Neural cell (in vitro differentiated cells): ENCODE measurements around the gene TNS3.

Experiments
- EP300 ChIP-seq: fragments of 450-650 bp; conservative IDR thresholded peaks from 2 replicates; pipeline ENCODE4 v1.6.1; 2014; ENCODE audit warnings: antibody characterized with exemption, mild to moderate bottlenecking, moderate library complexity; ENCODE audit not compliant: poor library complexity, severe bottlenecking
- EZH2 ChIP-seq: fragments of 200-600, 300-800 bp; shearing (Covaris generic), sonication (generic); IDR thresholded peaks from 2 replicates; pipeline ENCODE4 v1.6.1; 2014; ENCODE audit warnings: antibody characterized with exemption, low read length, borderline replicate concordance, mild to moderate bottlenecking; ENCODE audit not compliant: insufficient read depth, poor library complexity, severe bottlenecking
- TAF1 ChIP-seq: IDR thresholded peaks from 2 replicates; pipeline ENCODE4 v1.6.1; 2012; ENCODE audit warnings: low read depth
- TF ChIP-seq, protein P1 (sequence below): fragments of 450-650 bp; IDR thresholded peaks from 2 replicates; pipeline ENCODE4 v1.5.1; 2014; ENCODE audit warnings: antibody characterized with exemption, mild to moderate bottlenecking, moderate library complexity; ENCODE audit not compliant: poor library complexity, severe bottlenecking

DNA sequence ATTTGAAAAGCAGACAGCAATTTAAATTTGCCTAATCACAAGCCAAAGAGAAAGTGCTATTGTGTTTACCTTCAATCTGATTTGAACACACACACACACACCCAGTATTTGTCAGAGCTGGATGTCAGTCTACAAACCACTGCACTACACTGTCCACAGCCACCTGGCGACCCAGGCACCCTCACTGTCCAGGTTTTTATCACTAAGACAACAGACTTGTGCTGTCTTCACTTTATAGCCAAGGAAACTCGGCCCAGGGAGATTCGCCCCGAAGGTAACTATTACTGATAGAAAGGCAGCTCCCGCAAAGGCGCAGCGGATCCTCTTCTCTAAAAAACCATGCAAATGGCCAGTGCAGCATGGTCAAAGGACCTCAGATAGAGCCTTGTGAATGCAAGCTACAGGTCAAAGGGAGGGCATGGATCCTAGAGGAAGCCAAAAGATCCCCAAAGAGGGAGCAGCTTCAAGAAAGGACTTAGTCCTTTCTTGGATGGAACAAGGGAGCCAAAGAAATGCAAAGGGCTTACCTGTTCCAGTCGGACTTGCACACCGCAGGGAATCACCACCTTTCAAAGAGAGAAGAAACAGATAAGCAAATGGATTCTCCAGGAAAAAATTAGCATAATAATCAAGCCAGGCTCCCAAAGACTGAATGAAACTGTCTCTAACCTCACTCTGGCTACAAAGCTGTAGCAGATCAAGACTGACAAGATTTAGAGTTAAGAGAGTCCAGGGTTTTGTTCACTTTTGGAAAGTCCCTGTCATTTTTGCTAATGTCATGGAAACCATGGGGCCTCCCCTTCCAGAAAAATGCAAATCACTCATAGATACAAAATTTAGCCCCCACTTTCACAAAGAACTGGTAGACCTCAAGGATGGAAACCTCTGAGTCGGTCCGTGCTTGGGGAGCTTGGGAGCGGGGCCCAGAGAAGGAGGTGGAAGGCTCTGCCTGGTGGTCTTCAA is 101.1 kb downstream of the TNS3 start:
- TF ChIP-seq EZH2 (no peak), EP300 (no peak), TAF1 (no peak)
- TF ChIP-seq, protein P1, sequence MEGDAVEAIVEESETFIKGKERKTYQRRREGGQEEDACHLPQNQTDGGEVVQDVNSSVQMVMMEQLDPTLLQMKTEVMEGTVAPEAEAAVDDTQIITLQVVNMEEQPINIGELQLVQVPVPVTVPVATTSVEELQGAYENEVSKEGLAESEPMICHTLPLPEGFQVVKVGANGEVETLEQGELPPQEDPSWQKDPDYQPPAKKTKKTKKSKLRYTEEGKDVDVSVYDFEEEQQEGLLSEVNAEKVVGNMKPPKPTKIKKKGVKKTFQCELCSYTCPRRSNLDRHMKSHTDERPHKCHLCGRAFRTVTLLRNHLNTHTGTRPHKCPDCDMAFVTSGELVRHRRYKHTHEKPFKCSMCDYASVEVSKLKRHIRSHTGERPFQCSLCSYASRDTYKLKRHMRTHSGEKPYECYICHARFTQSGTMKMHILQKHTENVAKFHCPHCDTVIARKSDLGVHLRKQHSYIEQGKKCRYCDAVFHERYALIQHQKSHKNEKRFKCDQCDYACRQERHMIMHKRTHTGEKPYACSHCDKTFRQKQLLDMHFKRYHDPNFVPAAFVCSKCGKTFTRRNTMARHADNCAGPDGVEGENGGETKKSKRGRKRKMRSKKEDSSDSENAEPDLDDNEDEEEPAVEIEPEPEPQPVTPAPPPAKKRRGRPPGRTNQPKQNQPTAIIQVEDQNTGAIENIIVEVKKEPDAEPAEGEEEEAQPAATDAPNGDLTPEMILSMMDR: no peak
